Testis (tissue), 2 donors: ENCODE results near the gene MSLN.

Experiments
- CTCF ChIP-seq, 3 experiments: fragments of 450-650 bp in 2 of 3; fragments of 200-600 bp in 1 of 3; sonication (generic) in 1 of 3; IDR thresholded peaks; one replicate each; pipeline ENCODE4 v1.5.1; 2016 to 2019; ENCODE audit warnings: antibody characterized with exemption in 3 of 3, mild to moderate bottlenecking in 2 of 3, moderate library complexity in 1 of 3
- POLR2A ChIP-seq: fragments of 450-650 bp; IDR thresholded peaks from one replicate; pipeline ENCODE4 v1.6.1; 2017; ENCODE audit warnings: antibody characterized with exemption, mild to moderate bottlenecking, moderate library complexity

- TF ChIP-seq CTCF (IDR thresholded peaks at IDR 0.05) (no peak), POLR2A (no peak)
Observed at GRCh38 chr16:751152-752006, 9.2 kb upstream of the MSLN start.
